DMS53 (cell line): ENCODE data around the gene SURF2.

ENCODE experiments used
- DNase-seq: peaks from one replicate; lab custom pipeline; 2025; lab: John Stamatoyannopoulos, UW

Gene SURF2

GRCh38 chr9:133354766-133355165 is 1.6 kb upstream of the SURF2 start:
- no peak for DNase-seq

GRCh38 chr9:133355881-133356357 is 431 bp upstream of the SURF2 start:
- DNase-seq: peak; percentile 77

DNA sequence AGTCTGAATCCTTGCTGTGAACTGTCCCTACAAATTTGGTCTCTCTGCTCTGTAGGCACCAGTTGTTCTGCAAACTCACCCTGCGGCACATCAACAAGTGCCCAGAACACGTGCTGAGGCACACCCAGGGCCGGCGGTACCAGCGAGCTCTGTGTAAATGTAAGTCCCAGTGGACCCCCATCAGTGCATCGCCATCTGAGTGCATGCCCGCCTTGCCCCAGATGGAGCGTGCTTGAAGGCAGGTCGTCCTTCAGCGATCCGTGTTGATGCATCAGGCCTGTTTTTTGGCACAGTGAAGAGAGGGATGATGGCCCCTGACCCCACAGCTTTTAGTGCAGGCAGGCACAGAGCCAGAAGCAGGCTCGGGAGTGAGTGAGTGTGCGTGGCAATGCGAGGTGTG is 1.3 kb downstream of the SURF2 start:
- no peak for DNase-seq

GRCh38 chr9:133359399-133360175 is 3.2 kb downstream of the SURF2 start:
- peak; percentile 41 for DNase-seq

DNA sequence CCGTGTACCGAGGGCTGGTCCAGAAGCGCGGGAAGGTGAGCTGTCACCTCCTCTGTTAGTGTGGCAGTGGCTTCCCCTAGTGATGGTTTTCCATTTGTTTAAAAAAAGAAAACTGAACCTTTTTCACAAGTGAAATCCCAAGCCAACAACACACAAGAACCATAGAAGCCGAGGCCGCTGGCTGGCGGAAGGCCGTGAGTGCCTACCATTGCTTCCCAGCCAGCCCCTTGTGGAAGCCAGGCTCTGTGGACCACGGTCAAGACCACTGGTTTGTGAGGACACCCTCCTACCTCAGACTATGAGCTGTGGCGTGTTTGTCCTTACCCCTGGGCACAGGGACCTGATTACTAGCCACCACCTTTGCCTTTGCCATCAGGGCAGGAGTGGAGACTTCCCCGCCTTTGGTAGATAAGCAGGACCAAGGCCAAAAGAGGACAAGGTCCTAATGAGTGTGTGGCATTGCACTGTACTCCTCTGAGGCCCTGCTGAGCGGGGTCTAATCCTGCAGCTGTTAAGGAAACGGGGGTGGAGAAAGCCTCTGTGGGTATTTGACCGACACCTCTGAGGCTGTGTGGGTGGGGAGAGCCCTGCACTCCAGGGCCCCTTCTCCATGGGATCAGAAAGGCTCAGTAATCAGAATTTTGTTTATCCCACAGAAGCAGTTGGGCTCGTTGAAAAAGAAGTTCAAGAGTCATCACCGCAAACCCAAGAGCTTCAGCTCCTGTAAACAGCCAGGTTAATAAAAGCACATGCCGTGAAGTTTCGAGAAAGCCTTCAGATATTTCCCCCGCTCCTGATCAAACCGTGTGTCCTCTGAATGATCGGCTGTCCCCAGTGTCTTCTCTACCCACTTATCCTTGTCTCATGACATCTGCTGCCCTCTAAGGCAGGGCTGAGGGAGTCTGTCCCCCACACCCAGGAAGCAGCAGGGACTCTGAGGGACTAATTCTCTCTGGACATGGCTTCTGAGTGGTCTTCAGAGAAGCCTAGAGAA is 4.3 kb downstream of the SURF2 start:
- DNase-seq: no peak

DNA sequence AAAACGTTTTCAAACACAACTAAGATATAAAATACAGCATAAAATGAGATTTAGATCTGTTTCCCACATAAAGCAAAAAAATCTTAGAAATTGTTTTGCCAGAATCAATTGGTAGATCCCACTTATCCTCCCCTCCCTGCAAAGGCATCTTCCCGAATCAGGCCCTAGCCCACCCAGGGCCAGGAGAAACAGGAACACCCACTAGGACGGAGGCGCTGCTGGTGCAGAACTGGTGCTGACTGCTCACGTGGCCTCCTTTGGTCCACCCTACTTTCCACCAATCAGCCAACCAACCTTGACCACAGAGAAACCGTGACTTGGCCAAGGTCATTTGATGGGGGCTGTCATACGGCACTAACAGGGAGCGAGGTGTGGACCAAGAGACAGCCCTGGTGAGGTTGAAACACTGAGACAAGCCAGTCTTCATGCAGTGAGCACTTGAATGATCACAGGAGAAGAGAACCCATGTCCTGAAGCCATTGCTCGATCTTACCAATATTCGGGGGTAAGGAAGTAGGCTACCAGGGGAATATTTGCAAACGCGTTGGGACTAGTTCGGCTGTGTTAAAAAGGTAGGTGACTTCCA is 5.2 kb downstream of the SURF2 start:
- no peak for DNase-seq

DNA sequence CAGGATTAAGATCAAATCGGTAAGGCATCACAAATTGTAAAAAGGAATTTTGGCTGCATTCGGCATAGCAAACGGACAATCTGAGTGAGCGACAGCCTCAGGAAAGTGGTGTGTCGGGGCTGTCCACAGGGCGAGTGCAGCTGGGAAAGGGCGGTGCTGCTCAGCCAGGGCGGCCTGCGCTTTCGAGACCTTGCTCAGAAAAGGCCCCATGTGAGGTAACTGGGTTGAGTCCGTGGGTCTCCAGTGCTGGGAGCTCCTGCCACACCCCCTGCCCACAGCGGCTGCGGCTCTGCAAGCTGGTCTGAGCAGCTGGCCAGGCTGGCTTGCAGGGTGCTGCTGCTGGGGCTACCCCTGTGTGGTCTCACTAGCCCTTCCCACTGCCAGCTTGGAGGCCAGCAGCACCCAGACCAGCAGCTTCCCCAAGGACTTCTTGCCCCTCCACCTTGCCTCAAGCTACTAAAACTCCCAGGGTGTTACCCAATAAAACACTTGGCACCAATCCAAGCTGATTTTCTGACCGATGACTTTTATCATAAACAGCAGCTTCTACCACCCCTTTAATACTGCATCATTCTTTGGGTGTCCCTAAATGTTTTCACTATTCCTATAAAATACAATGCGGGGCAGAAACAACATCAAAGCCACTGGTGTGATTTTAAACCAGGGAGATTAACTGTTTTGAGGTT is 6.2 kb downstream of the SURF2 start:
- no peak for DNase-seq

DNA sequence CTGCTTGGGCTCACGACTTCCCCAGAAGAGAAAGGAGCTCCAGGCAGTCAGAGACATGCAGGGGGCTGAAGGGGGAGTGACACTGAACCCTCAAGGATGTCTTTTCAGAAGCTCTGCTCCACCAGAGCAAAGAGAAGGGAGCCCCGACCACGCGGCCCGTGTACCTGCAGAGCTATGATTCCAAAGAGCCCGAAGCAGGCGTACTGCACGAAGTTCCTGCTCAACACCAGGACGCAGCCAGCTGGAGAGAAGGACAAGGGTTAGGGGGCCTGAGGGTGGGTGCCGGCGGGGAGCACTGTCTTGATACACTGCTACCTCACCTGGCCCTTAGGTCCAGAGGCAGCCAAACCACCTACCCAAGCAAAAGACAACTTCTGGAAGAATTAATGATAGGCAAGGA is 10.1 kb downstream of the SURF2 start:
- no peak for DNase-seq

DNA sequence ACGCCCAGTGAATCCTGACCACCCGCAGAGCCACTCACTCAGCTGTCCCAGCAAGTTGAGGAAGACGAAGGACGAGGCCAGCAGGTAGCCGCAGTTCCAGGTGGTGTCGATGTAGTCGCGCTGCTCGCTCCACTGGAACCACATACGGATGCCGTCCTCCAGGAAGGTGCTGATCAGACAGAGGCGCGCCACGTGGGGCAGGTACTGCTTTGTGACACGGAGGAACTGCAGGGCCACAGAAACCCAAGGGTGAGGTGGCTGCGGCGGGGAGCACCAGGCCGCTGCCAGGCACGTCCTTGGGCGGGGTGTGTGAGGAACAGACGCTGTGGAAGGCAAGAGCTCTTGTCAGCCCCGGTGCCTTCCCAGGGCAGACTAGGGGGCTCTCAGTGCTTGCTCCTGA is 10.9 kb downstream of the SURF2 start:
- no peak for DNase-seq

DNA sequence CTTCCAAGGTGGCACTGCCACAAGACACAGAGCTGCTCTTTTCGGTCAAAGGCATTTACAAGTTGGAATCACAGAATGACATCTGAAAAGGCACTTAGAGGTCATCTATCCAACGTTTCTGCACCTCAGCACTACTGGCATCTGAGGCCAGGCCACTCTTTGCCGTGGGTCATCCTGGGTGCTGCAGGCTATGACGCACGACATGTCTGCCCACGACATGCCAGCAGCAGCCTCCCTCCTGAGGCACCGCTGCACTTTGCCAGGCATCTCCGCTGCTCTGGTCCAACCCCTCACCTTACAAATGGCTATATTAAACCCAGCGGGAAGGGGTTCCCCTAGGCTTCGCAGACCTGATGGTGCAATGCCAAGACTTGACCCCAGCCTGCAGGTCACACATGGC is 11.4 kb downstream of the SURF2 start:
- no peak for DNase-seq

GRCh38 chr9:133368249-133368881 is 12.0 kb downstream of the SURF2 start:
- DNase-seq: peak; percentile 57

- no peak for DNase-seq
Observed at GRCh38 chr9:133369422-133369821, 13.1 kb downstream of the SURF2 start.

- DNase-seq: no peak
Observed at GRCh38 chr9:133369933-133370332, 13.6 kb downstream of the SURF2 start.

GRCh38 chr9:133370685-133371084 is 14.3 kb downstream of the SURF2 start:
- DNase-seq: no peak

GRCh38 chr9:133371261-133371711 is 14.9 kb downstream of the SURF2 start:
- DNase-seq: no peak

GRCh38 chr9:133372144-133372543 is 15.8 kb downstream of the SURF2 start:
- no peak for DNase-seq

DNA sequence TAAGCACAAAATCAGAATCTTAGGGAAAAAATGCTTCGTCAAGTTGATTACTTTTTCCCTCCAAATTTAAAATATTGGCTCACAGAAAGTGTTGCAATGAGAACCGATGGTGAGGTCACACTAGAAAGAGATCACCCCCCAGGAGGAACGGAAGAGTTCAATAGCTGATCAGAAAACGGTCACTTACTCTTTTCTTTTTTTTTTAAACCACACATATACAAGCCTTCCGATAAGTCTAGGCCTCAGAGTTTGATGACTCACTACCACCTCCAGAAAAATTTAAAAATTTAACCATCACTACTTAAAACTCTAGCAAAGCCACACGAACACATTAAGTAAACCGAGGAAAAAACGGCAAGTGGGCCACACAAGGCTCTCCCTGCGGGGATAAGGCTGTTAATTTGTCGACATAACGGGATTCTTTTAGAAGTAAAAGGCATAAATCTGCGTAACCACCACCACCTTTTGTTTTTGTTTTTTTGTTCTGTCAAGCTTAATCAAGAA is 18.3 kb downstream of the SURF2 start:
- DNase-seq: no peak

GRCh38 chr9:133375116-133375723 is 18.9 kb downstream of the SURF2 start:
- DNase-seq: peak; percentile 72

- DNase-seq: peak; percentile 98
Observed at GRCh38 chr9:133375724-133376654, 19.6 kb downstream of the SURF2 start, which contains the start of the genes STKLD1 and SURF4. Gene STKLD1, plus strand, starts transcription at chr9:133376366. Its CDS starts 108 bp downstream, at chr9:133376474. Gene SURF4, minus strand, starts transcription at chr9:133376060. Its CDS starts 91 bp downstream, at chr9:133375969.
